ENCODE data around the gene HIF1A.

The HIF1A gene

DNA sequence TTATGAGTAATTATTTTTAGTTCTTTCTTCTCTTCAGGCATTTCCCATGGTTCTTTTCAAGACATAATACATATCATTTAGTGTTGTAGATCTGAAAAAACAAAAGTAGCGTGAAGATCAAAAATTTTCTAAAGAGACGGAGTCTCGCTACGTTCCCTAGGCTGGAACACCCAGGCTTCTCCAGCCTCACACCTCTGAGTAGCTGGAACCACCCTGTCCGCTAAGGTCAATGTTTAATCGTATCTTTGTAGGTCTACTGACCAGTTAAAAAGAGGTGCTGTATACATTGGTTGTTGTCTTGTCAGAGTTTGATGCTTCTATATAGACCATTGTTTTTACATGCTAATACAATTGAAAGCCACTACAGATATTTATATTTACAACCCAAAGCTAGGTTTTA, 1.3 kb upstream of the HIF1A start:
- Histone ChIP-seq H3K9me3 (ENCODE audit: control insufficient read depth in 5 of 5, low read length in 5 of 5) (no peaks in the 10 kb centered on the region), H3K27ac (ENCODE audit: low read depth, low read length) (no peak overlapping the region), H3K9ac (ENCODE audit: low read length in 5 of 5) (no peak overlapping the region), H3K27me3 (ENCODE audit: control insufficient read depth in 5 of 5, insufficient read depth in 4 of 5, low read length in 5 of 5) (no peaks in the 10 kb centered on the region), H3K4me3 (ENCODE audit: low read depth in 1 of 5, low read length in 5 of 5) (no peak overlapping the region), H3K36me3 (ENCODE audit: control insufficient read depth in 5 of 5, insufficient read depth in 5 of 5, low read length in 5 of 5) (no peaks in the 10 kb centered on the region), H3K4me1 (ENCODE audit: control insufficient read depth in 5 of 5, insufficient read depth in 5 of 5, low read length in 5 of 5) (peaks cover 0 to 37% (median 29%) of the 10 kb centered on the region in 5 donors)

DNA sequence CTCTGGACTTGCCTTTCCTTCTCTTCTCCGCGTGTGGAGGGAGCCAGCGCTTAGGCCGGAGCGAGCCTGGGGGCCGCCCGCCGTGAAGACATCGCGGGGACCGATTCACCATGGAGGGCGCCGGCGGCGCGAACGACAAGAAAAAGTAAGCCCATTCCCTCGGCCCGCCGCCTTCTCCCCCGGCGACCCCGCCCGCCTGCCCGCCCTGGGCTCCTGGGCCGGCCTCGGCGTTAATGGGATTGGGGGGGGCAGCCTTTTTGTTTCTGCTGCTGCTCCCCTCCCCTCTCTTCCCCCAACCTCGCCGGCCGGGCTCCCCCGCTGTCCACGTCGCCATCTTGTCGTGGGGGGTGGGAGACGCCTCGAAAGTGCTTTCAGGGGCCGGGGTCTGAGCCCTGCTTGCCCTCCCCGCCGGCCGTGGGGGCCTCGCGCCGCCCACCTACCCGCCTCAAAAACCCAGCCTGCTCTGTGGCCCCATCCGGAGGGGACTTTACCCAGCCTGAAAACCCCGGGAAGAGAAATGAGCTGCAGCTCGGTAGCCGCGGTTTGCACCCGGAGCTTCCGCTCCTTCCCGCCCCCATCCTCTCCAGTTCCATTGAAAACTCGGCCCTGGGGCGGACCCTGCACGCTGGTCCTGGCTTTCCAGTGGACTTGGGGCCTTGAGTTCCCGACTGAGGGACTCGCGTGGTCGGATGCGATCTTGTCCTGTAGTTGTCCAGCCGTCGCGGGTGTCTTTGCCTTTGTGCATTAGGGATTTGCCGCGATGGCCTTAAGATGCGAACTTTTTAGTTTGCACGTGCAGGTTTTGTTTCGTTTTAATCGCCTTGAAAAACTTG, 598 bp downstream of the HIF1A start:
- Histone ChIP-seq H3K4me1 (ENCODE audit: control insufficient read depth in 5 of 5, insufficient read depth in 5 of 5, low read length in 5 of 5) (peaks cover 0 to 43% (median 33%) of the 10 kb centered on the region in 5 donors), H3K36me3 (ENCODE audit: control insufficient read depth in 5 of 5, insufficient read depth in 5 of 5, low read length in 5 of 5) (no peaks in the 10 kb centered on the region), H3K27ac (ENCODE audit: low read depth, low read length) (peak overlapping the region; percentile 91), H3K9ac (ENCODE audit: low read length in 5 of 5) (peak overlapping the region; percentile 39 to 98 (median 97)), H3K4me3 (ENCODE audit: low read depth in 1 of 5, low read length in 5 of 5) (peak overlapping the region; percentile 82 to 96 (median 95)), H3K9me3 (ENCODE audit: control insufficient read depth in 5 of 5, low read length in 5 of 5) (no peaks in the 10 kb centered on the region), H3K27me3 (ENCODE audit: control insufficient read depth in 5 of 5, insufficient read depth in 4 of 5, low read length in 5 of 5) (no peaks in the 10 kb centered on the region)

DNA sequence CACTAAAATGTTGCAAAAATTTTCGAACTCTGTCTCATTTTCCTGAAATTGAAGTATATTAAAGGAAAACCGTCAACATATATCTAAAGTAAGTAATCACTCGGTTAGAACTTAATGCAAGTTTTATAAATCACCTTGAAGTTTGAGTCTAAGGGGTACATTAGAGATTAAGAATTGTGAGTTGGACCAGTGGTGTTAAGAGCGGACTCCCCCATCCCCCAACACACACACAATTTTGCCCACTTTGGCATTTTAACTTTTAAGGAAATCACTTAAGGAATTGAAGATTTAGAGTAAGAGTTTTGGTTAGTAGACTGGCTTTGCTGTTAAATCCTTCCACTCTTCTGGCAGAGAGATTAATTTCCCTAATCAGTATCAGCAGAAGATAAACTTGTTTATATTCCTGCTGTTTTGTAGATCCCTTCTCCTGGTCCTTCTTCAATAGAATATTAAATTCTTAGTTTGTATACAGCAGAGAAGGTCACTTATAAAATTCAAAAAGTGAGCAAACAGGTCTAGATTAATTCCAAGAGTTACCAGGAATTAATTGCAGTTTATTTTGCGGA, 1.5 kb downstream of the HIF1A start:
- peak overlapping the region; percentile 82 to 96 (median 95) for H3K4me3 ChIP-seq (ENCODE audit: low read depth in 1 of 5, low read length in 5 of 5)
- H3K9ac ChIP-seq (ENCODE audit: low read length in 5 of 5): peak overlapping the region in 4 of 5 donors; percentile 91 to 98 (median 97)
- no peaks in the 10 kb centered on the region for H3K9me3 ChIP-seq (ENCODE audit: control insufficient read depth in 5 of 5, low read length in 5 of 5)
- no peaks in the 10 kb centered on the region for H3K27me3 ChIP-seq (ENCODE audit: control insufficient read depth in 5 of 5, insufficient read depth in 4 of 5, low read length in 5 of 5)
- no peaks in the 10 kb centered on the region for H3K36me3 ChIP-seq (ENCODE audit: control insufficient read depth in 5 of 5, insufficient read depth in 5 of 5, low read length in 5 of 5)
- H3K27ac ChIP-seq (ENCODE audit: low read depth, low read length): peak overlapping the region; percentile 91
- peaks cover 0 to 43% (median 33%) of the 10 kb centered on the region in 5 donors for H3K4me1 ChIP-seq (ENCODE audit: control insufficient read depth in 5 of 5, insufficient read depth in 5 of 5, low read length in 5 of 5)

DNA sequence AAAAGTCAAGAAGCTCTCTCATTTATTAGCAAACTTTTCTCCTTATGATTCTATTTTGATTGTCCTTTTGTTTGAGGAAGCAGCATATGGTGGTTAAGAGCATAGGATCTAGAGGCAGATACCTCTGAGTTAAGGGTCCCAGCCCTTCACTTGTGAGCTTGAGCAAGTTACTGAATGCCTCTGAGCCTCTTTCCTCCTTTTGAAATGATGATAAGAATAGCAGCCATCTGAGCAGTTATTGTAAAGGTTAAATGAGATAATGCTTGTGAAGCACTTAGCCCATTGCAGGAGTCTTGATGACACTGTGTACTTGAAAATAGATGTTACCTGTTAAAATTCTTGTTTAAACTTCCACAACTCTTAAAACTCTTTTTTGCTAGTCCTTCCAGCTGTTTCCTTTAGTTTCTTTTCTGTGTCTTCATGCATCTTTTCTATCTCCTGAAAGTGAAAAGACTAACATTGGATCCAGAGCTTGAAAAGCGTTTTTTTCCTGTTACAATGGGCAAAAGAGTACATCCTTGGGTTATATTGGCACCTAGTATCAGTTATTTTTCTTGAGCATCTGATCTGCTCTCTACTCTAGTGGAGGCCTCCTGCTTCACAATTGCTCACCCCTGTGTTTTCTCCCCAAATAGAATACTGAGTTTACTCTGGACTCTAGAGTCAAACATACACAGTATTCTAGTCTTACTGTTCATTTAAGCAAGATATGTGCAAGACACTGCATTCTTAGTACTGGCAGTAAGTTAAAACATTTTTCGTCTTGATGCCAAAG, 3.1 kb downstream of the HIF1A start:
- Histone ChIP-seq H3K27ac (ENCODE audit: low read depth, low read length) (no peak overlapping the region), H3K36me3 (ENCODE audit: control insufficient read depth in 5 of 5, insufficient read depth in 5 of 5, low read length in 5 of 5) (no peaks in the 10 kb centered on the region), H3K9me3 (ENCODE audit: control insufficient read depth in 5 of 5, low read length in 5 of 5) (no peaks in the 10 kb centered on the region), H3K9ac (ENCODE audit: low read length in 5 of 5) (peak overlapping the region in 2 of 5 donors; percentile 42 to 97), H3K27me3 (ENCODE audit: control insufficient read depth in 5 of 5, insufficient read depth in 4 of 5, low read length in 5 of 5) (no peaks in the 10 kb centered on the region), H3K4me3 (ENCODE audit: low read depth in 1 of 5, low read length in 5 of 5) (peak overlapping the region in 4 of 5 donors; percentile 38 to 96 (median 88)), H3K4me1 (ENCODE audit: control insufficient read depth in 5 of 5, insufficient read depth in 5 of 5, low read length in 5 of 5) (peaks cover 0 to 43% (median 38%) of the 10 kb centered on the region in 5 donors)

DNA sequence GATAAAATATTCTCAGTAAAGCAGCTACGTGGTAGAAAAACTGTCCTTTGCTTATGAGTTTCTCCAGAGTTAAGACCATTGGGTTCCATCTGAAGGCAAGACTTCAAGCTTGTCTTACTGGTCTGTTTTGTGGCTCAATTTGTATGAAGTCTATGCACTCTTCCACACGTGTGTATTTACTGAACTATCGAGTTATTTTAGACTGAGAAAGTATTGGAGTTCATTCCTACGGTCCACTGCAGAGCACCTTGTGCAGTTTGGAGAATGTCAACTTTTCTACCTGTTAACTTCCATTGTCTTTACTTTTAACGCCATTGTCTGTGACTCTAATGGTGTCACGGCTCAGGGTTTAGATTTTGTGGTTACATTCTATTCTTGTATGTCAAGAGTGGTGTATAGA, 3.7 kb downstream of the HIF1A start:
- Histone ChIP-seq H3K27ac (ENCODE audit: low read depth, low read length) (no peak overlapping the region), H3K4me3 (ENCODE audit: low read depth in 1 of 5, low read length in 5 of 5) (peak overlapping the region in 4 of 5 donors; percentile 2 to 96 (median 62)), H3K9ac (ENCODE audit: low read length in 5 of 5) (peak overlapping the region in 1 of 5 donors; percentile 48)

DNA sequence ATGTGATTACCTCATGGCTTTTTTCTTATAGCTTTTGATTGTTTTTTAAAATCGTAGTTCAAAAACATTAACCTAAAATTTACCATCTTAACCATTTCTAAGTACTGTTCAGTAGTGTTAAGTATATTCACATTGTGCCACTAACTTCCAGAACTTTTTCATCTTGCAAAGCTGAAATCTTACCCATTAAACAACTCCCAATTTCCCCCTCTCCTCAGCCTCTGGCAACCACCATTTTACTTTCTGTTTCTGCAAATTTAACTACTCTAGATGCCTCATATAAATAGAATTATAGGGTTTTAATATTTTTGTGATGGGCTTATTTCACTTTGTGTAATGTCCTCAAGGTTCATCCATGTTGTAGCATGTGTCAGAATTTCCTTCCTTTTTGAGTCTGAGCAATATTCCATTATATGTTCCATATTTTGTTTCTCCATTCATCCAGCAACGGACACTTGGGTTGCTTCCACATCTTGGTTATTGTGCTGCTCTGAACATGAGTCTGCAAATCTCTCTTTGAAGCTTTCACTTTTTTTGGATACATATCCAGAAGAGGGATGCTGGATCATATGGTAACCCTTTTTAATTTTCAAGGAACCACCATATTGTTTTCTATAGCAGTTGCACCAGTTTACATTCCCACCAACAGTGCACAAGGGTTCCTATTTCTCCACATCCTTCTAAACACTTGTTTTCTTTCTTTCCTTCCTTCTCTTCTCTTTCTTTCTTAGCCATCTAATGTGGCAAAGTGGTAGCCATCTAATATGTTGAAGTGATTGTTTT, 5.0 kb downstream of the HIF1A start:
- H3K9me3 ChIP-seq (ENCODE audit: control insufficient read depth in 5 of 5, low read length in 5 of 5): no peaks in the 10 kb centered on the region
- H3K4me3 ChIP-seq (ENCODE audit: low read depth in 1 of 5, low read length in 5 of 5): no peak overlapping the region
- no peaks in the 10 kb centered on the region for H3K36me3 ChIP-seq (ENCODE audit: control insufficient read depth in 5 of 5, insufficient read depth in 5 of 5, low read length in 5 of 5)
- H3K9ac ChIP-seq (ENCODE audit: low read length in 5 of 5): no peak overlapping the region
- no peaks in the 10 kb centered on the region for H3K27me3 ChIP-seq (ENCODE audit: control insufficient read depth in 5 of 5, insufficient read depth in 4 of 5, low read length in 5 of 5)
- H3K4me1 ChIP-seq (ENCODE audit: control insufficient read depth in 5 of 5, insufficient read depth in 5 of 5, low read length in 5 of 5): peaks cover 0 to 39% (median 36%) of the 10 kb centered on the region in 5 donors
- no peak overlapping the region for H3K27ac ChIP-seq (ENCODE audit: low read depth, low read length)

More for the DNA sequence above, 3.7 kb downstream of the HIF1A start:
- peaks cover 0 to 44% (median 41%) of the 10 kb centered on the region in 5 donors for H3K4me1 ChIP-seq (ENCODE audit: control insufficient read depth in 5 of 5, insufficient read depth in 5 of 5, low read length in 5 of 5)
- no peaks in the 10 kb centered on the region for H3K9me3 ChIP-seq (ENCODE audit: control insufficient read depth in 5 of 5, low read length in 5 of 5)
- no peaks in the 10 kb centered on the region for H3K27me3 ChIP-seq (ENCODE audit: control insufficient read depth in 5 of 5, insufficient read depth in 4 of 5, low read length in 5 of 5)
- H3K36me3 ChIP-seq (ENCODE audit: control insufficient read depth in 5 of 5, insufficient read depth in 5 of 5, low read length in 5 of 5): no peaks in the 10 kb centered on the region

DNA sequence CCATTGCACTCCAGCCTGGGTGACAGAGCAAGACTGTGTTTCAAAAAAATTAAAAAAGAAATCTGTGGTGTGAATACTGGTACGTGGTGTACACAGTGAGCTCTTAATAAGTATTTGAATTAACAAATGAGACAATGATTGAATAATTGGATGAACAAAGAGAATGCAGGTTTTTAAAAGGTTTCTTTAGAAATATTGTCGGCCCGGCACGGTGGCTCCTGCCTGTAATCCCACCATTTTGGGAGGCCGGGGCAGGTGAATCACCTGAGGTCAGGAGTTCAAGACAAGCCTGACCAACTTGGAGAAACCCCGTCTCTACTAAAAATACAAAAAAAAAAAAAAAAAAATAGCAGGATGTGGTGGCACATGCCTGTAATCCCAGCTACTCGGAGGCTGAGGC, 6.6 kb downstream of the HIF1A start:
- Histone ChIP-seq H3K36me3 (ENCODE audit: control insufficient read depth in 5 of 5, insufficient read depth in 5 of 5, low read length in 5 of 5) (no peaks in the 10 kb centered on the region), H3K9ac (ENCODE audit: low read length in 5 of 5) (no peak overlapping the region), H3K9me3 (ENCODE audit: control insufficient read depth in 5 of 5, low read length in 5 of 5) (no peaks in the 10 kb centered on the region), H3K27me3 (ENCODE audit: control insufficient read depth in 5 of 5, insufficient read depth in 4 of 5, low read length in 5 of 5) (no peaks in the 10 kb centered on the region), H3K27ac (ENCODE audit: low read depth, low read length) (no peak overlapping the region), H3K4me1 (ENCODE audit: control insufficient read depth in 5 of 5, insufficient read depth in 5 of 5, low read length in 5 of 5) (peaks cover 0 to 33% (median 32%) of the 10 kb centered on the region in 5 donors), H3K4me3 (ENCODE audit: low read depth in 1 of 5, low read length in 5 of 5) (no peak overlapping the region)

DNA sequence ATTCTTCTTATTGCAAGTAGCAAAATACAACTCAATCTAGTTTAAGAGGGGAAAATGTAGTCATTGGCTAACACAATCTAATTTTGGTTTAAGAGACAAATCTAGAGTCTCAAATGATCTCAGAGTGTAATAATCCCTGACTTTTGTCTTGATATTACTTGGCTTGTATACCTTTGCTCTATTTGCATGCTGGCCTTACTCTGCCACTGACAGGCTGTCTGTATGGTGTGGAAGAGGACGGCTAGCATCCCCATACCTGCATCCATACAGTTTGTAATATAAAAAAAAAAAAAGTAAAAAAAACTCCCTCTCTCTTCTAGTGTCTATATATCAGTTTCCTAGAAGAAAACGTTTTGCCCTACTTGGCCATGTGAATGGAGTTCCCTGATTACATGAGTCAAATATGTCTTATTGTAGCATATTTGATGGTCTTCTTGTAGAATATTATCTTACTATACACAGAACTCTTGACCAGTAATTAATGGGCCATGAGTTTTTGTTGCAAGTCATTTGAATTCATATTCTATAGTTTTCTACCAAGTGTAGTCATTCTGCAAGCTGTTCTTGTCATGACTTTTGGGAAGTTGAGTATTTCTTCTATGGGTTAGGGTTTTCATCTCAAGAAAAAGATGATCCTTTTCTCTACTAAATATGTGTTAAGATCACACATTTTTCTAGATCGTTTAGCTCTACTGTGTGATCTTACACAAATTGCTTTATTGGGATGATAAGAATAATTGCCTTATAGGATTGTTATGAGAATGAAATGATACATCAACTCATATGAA, 8.2 kb downstream of the HIF1A start:
- Histone ChIP-seq H3K9ac (ENCODE audit: low read length in 5 of 5) (no peak overlapping the region), H3K27ac (ENCODE audit: low read depth, low read length) (no peak overlapping the region), H3K4me3 (ENCODE audit: low read depth in 1 of 5, low read length in 5 of 5) (no peak overlapping the region), H3K36me3 (ENCODE audit: control insufficient read depth in 5 of 5, insufficient read depth in 5 of 5, low read length in 5 of 5) (no peaks in the 10 kb centered on the region), H3K9me3 (ENCODE audit: control insufficient read depth in 5 of 5, low read length in 5 of 5) (no peaks in the 10 kb centered on the region), H3K27me3 (ENCODE audit: control insufficient read depth in 5 of 5, insufficient read depth in 4 of 5, low read length in 5 of 5) (no peaks in the 10 kb centered on the region), H3K4me1 (ENCODE audit: control insufficient read depth in 5 of 5, insufficient read depth in 5 of 5, low read length in 5 of 5) (peaks cover 0 to 22% (median 21%) of the 10 kb centered on the region in 5 donors)

DNA sequence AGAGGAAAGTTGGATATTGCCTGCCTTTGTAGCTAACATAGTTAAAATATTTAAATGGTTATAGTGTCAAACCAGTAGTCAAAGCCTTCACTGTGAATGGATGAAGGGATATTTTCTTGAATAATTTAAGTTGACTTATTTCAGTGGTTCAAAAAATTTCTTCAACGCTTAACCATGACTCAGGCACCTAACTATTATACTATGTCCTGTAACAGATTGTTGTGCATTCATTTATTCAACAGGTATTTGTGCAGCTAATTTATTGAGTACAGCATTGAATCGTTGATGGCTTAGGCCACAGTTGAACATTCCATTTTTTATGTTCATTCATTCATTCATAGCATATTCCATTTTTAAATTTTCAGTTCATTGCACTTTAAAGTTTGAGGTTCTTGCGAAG, 9.2 kb downstream of the HIF1A start:
- Histone ChIP-seq H3K4me1 (ENCODE audit: control insufficient read depth in 5 of 5, insufficient read depth in 5 of 5, low read length in 5 of 5) (peaks cover 0 to 16% (median 12%) of the 10 kb centered on the region in 5 donors), H3K27ac (ENCODE audit: low read depth, low read length) (no peak overlapping the region), H3K4me3 (ENCODE audit: low read depth in 1 of 5, low read length in 5 of 5) (no peak overlapping the region)

More for the DNA sequence above, 9.2 kb downstream of the HIF1A start:
- H3K36me3 ChIP-seq (ENCODE audit: control insufficient read depth in 5 of 5, insufficient read depth in 5 of 5, low read length in 5 of 5): no peaks in the 10 kb centered on the region
- no peaks in the 10 kb centered on the region for H3K9me3 ChIP-seq (ENCODE audit: control insufficient read depth in 5 of 5, low read length in 5 of 5)
- no peaks in the 10 kb centered on the region for H3K27me3 ChIP-seq (ENCODE audit: control insufficient read depth in 5 of 5, insufficient read depth in 4 of 5, low read length in 5 of 5)
- H3K9ac ChIP-seq (ENCODE audit: low read length in 5 of 5): no peak overlapping the region

Measured in subcutaneous abdominal adipose tissue (tissue), 5 donors.